Stimulated activated naive CD8-positive, alpha-beta T cell treated with anti-CD3 and anti-CD28 coated beads, Interleukin-15, amount 100 ng/mL, for 72 hours (primary cell): ENCODE results near the gene PRKN.

Experiments used
- ATAC-seq: fragments of 150-1000 bp; cut with Tn5 transposase; 2 replicates; pipeline ENCODE4 v1.10.0; 2021; ENCODE audit warnings: mild to moderate bottlenecking, moderate library complexity
- DNase-seq, 2 donors: peaks; one replicate each; pipeline ENCODE4 v3.0.0; 2021 to 2022
- H3K27ac Mint-ChIP-seq, 2 donors: one replicate each; pipeline ENCODE4 v1.8.0; 2022; ENCODE audit warnings: mild to moderate bottlenecking in 2 of 2, mixed read lengths in 2 of 2, moderate library complexity in 2 of 2
- H3K27me3 Mint-ChIP-seq: one replicate; pipeline ENCODE4 v1.8.0; 2022; ENCODE audit warnings: mixed read lengths
- H3K4me1 Mint-ChIP-seq: one replicate; pipeline ENCODE4 v1.8.0; 2022; ENCODE audit warnings: mild to moderate bottlenecking, mixed read lengths
- H3K4me3 Mint-ChIP-seq, 2 donors: one replicate each; pipeline ENCODE4 v1.8.0; 2022; ENCODE audit warnings: mild to moderate bottlenecking in 2 of 2, mixed read lengths in 2 of 2, moderate library complexity in 1 of 2
- H3K9me3 Mint-ChIP-seq, 2 donors: one replicate each; pipeline ENCODE4 v1.8.0; 2022; ENCODE audit warnings: mixed read lengths in 2 of 2

PRKN gene

DNA sequence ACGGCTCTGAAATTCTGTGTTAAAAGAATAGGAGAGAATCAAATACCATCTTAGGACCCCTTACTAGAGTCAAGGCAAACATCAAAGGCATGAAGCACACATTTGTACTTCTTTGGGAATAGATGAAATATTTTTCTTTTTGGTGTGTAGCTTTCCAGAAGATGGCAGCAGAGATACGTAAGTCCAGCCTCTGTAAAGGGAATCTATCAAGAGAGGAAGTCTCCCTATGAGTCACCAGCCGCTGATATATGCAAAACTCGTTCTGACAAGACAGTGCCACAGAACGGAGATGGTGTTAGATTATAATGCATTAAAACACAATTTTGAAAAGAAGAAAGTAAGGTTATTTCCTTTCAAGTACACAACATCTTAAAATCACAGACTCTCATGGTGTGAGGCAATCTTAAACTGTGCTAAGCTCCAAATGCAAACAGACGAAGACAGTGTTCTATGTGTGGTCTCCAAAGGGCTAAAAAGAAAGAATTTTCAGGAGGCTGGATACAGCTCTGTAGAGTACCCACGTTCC is 1333.7 kb downstream of the PRKN start:
- peak; percentile 98 for ATAC-seq
- H3K27me3 Mint-ChIP-seq: no peaks in the 10 kb centered on the region
- peak; percentile 53 to 66 for DNase-seq
- no peaks in the 10 kb centered on the region for H3K4me1 Mint-ChIP-seq
- H3K9me3 Mint-ChIP-seq: no peaks in the 10 kb centered on the region
- no peak overlapping the region for H3K27ac Mint-ChIP-seq
- H3K4me3 Mint-ChIP-seq: no peak overlapping the region

DNA sequence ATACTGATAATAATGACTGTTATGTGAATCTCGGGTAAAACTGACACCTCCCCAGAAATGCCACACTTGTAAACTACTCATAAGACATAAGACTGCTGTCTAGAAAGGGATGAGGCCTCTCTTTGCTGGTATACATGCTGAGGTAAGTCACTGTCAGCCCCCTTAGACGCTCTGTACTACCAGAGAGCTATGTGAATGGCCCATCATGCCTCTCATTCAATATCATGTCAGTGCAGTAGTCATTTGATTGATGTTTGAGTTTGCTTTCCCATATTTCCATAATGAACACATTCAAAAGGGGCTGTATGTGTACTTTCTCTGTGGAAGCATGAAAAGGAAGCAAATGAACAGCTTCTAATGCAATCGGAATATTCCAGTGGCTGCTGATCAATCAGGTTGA is 1334.3 kb downstream of the PRKN start:
- H3K27ac Mint-ChIP-seq: no peak overlapping the region
- H3K27me3 Mint-ChIP-seq: no peaks in the 10 kb centered on the region
- DNase-seq (no peak), ATAC-seq (no peak)
- H3K4me3 Mint-ChIP-seq: no peak overlapping the region
- H3K9me3 Mint-ChIP-seq: no peaks in the 10 kb centered on the region
- no peaks in the 10 kb centered on the region for H3K4me1 Mint-ChIP-seq

DNA sequence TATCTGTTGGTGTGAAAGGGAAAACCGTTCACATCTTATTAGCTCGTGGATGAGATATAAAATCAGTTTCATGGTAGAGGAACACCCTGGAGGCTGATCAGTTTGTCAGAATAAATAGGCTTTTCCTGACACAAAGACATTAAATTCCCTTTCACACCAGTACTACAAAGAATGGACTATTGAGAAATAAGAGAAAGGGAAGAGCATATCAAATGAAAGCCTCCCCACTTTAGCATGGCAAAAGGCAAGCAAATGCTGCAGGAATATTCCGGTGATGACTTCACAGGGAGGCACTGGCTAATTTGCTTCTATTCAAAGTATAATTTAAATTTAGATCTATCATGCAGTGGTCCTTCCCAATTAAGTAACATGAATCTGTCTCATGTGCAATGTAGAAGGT is 1337.8 kb downstream of the PRKN start:
- Mint-ChIP-seq H3K27ac (no peak overlapping the region), H3K27me3 (no peaks in the 10 kb centered on the region)
- no peak for ATAC-seq

DNA sequence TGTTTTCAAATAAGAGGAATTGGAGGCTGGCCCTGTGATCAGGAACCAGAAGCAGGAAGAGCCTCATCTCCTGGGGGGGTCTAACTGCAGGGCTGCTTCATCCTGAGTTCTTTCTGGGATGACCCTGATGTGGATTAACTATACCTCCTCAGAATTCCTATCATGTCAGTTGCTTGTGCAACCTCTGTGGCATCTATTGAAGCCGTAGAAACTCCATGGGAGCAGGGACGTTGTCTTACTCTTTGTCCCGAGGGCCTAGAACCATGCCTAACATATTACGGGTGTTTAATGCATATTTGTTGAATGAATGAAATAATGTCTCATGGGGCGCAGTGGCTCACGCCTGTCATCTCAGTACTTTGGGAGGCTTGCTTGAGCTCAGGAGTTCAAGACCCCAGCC is 1343.6 kb downstream of the PRKN start:
- Mint-ChIP-seq H3K27me3 (no peaks in the 10 kb centered on the region), H3K9me3 (peaks cover 0 to 9% of the 10 kb centered on the region in 2 donors), H3K4me1 (no peaks in the 10 kb centered on the region), H3K4me3 (no peak overlapping the region), H3K27ac (peak overlapping the region in 1 of 2 donors; percentile 82)
- ATAC-seq (no peak), DNase-seq (no peak)

More for the DNA sequence above, 1337.8 kb downstream of the PRKN start:
- H3K4me3 Mint-ChIP-seq: no peak overlapping the region
- DNase-seq: no peak
- H3K4me1 Mint-ChIP-seq: no peaks in the 10 kb centered on the region
- H3K9me3 Mint-ChIP-seq: peaks cover 0 to 9% of the 10 kb centered on the region in 2 donors

DNA sequence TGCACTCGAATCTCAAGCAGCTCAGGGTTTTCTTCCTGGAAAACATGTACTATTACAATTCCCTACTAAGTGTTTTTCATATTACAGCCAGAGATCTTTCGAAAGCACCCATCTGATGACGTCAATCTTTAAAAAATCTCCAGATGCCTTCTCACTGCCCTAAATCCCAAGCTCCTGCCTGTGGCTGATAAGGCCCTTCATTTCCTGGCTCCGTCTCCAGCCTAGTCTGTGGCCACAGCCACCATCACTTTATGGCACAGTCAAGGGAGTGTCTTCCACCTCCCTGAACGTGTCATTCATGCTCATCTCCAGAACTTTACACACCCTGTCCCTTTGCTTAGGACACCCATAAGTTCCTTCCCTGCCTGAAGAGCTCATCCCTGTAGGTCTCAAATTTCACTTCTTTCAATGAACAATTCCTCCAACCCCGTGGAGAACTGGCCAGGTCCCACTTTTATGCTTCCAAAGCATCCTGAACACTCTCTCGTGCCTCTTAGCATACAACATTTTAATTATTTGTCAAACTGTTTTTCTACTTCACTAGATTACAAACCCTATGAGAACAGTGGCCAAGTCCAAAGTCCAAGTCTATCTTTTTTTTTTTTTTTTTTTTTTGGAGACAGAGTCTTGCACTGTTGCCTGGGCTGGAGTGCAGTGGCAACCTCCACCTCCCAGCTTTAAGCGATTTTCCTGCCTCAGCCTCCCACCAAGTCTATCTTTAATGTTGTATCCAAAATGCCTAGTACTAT is 1347.6 kb downstream of the PRKN start:
- Mint-ChIP-seq H3K27me3 (no peaks in the 10 kb centered on the region), H3K4me1 (no peaks in the 10 kb centered on the region), H3K4me3 (no peak overlapping the region), H3K9me3 (no peaks in the 10 kb centered on the region), H3K27ac (no peak overlapping the region)
- ATAC-seq (no peak), DNase-seq (no peak)

DNA sequence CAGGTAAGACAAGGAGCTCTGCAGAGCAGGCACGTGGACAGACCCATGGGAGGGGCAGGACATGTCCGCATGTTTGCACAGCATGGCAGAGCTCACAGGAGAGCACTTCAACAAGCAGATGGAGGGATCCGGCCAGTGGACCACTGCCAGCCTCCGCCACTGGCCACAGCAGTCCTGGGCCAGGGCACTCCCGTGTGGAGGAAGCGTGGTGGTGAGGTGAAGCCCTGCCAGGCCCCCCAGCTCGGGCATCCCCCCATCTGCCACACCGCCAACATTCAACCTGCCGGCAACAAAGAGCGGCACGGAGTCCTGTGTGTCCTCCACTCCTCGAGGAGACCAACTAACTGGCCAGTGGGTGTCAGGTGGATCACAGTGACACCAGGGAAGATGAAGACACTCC is 1349.5 kb downstream of the PRKN start:
- no peaks in the 10 kb centered on the region for H3K9me3 Mint-ChIP-seq
- no peaks in the 10 kb centered on the region for H3K4me1 Mint-ChIP-seq
- no peak for DNase-seq
- no peaks in the 10 kb centered on the region for H3K27me3 Mint-ChIP-seq
- no peak overlapping the region for H3K27ac Mint-ChIP-seq
- no peak for ATAC-seq
- H3K4me3 Mint-ChIP-seq: no peak overlapping the region

DNA sequence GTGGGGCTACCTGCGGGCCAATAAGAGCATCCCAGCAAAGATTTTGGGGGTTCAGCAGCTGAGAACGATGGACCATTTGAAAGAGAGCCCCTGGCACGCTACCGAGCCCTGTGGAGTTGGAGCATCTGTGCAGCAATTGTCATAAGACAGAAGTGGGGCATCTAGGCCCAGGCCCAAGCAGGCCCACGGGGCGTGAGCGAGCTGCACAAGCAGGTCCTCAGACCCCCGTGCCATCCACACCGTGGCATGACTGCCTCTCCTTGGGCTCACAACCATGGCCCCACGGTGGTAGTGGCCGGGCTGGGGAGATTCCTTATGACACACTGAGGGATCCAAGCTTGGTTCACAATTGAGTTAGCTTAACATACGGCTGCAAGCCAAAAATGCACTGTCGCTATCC is 1350.5 kb downstream of the PRKN start:
- H3K27me3 Mint-ChIP-seq: no peaks in the 10 kb centered on the region
- DNase-seq (no peak), ATAC-seq (no peak)
- no peaks in the 10 kb centered on the region for H3K9me3 Mint-ChIP-seq
- no peak overlapping the region for H3K4me3 Mint-ChIP-seq
- H3K4me1 Mint-ChIP-seq: no peaks in the 10 kb centered on the region
- no peak overlapping the region for H3K27ac Mint-ChIP-seq

DNA sequence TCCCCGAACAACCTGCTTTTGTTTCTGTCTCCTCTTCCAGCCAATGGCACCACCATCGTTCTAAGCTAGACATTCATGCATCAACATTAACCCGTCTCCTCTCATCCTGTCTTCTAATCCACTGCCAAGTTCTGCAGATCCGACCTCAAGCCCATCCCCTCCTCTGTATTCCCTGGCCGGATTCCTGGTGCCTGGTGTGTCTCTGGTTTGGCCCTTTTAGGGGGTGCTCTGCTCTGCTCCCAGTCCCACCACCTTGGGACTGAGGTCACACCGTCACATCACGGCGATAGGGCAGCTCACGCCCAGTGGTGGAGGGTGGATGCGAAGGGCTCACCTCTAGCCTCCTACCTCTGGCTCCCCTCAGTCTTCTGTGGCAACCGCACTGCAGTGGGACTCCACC is 1351.2 kb downstream of the PRKN start:
- ATAC-seq: no peak
- H3K4me3 Mint-ChIP-seq: no peak overlapping the region

DNA sequence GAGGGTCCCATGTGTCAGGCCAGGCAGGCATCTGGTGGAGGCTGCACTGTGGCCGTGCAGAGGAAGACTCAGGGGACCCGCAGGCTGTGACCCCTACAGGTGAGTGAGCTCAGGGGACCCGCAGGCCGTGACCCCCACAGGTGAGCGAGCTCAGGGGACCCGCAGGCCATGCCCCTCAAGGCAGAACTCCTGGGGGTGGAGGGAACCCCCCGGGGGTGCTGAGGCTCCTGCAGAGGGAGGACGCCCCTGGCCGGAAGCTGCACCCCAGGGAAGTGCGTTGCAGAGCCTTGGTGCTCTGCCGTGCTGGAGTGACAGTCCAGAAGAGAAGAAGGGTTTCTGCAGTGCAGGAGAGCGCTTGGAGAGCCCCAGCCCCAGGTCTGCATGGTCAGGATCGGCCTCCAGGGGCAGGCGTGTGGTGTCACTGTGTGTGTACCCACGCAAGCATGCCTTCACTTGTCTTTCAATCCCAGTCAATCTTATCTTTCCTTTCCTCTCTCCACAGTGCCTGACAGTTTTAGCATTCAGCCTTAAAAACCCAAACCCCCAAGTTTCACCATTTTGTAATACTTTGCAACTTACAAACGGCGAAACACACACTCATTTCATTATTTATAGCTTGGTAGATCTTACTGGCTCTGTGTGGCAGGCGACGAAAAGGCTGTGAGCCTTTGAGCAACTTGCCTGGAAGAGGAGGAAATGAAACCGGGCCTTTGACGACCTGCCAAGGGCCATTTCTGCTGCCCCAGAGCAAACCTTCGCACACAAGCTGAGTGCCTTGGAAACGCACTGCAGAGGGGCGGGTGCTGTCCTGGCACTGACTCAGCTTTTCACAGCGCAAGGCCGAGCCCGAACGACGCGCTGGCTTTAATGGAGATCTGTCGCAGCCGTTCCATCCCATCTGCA is 1352.3 kb downstream of the PRKN start:
- Mint-ChIP-seq H3K9me3 (no peaks in the 10 kb centered on the region), H3K4me1 (no peaks in the 10 kb centered on the region), H3K27me3 (no peaks in the 10 kb centered on the region), H3K27ac (no peak overlapping the region), H3K4me3 (no peak overlapping the region)
- ATAC-seq: peak; percentile 35
- no peak for DNase-seq

More for the DNA sequence above, 1351.2 kb downstream of the PRKN start:
- H3K4me1 Mint-ChIP-seq: no peaks in the 10 kb centered on the region
- H3K27me3 Mint-ChIP-seq: no peaks in the 10 kb centered on the region
- H3K9me3 Mint-ChIP-seq: no peaks in the 10 kb centered on the region
- H3K27ac Mint-ChIP-seq: peak overlapping the region in 1 of 2 donors; percentile 80
- DNase-seq: no peak

DNA sequence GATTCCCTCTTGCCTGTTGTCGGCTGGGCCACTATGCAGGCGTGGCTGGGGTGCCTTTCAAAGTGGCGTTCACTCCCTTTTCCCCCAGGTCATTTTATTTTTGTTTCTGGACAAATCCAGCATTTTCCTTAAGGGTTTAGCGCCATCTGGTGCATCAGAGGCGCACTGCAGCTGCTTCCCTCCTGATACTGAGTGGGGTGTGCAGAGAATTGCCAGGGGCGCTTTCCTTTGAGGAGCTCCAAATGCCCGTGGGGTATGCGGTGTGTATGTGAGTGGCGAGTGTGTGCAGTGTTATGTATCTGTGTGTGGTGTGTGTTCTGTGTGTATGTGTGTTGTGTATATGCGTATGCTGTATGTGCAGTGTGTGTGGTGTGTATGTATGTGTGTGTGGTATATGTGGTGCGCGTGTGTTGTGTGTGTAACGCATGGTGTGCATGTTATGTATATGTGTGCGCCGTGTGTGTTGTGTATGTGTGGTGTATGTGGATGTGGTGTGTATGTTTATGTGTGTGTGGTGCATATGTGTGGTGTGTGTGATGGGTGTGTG is 1353.6 kb downstream of the PRKN start:
- Mint-ChIP-seq H3K4me3 (no peak overlapping the region), H3K27ac (no peak overlapping the region), H3K9me3 (no peaks in the 10 kb centered on the region), H3K4me1 (no peaks in the 10 kb centered on the region), H3K27me3 (no peaks in the 10 kb centered on the region)
- ATAC-seq (peak; percentile 54), DNase-seq (peak; percentile 41 to 43)

DNA sequence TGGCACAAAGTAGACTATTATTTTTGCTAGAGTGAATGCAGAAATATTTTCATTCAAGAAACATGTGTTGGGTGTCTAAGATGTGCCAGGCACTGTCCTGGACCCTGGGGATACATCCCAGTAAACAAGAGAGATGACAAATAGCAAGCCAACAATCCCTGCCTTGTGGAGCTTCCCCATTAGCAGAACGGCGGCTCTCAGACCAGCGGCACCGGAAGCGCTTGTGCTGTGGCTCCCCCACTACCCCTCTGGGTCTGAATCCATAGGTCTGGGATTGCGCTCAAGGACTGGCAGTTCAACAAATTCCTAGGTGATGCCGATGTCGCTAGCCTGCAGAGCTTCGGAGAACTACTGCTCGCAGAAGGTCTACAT is 1355.2 kb downstream of the PRKN start:
- Mint-ChIP-seq H3K4me3 (no peak overlapping the region), H3K27ac (no peak overlapping the region), H3K27me3 (no peaks in the 10 kb centered on the region), H3K9me3 (no peaks in the 10 kb centered on the region), H3K4me1 (no peaks in the 10 kb centered on the region)
- DNase-seq (no peak), ATAC-seq (no peak)

DNA sequence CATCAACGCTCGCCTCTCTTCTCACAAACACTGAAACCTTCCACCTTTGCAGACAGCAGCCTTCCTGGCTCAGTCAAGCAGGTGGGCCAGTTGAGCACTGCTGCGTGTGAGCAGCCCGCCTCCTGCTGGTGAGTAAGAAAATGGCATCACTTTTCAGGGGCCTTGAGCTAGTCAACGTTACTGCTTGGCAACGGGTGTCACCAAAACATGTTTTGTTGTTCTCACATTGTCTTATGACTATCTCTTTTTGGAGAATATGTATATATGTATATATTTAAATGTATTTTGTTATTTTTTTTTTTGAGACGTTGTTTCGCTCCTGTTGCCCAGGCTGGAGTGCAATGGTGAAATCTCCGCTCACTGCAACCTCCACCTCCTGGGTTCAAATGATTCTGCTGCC is 1356.7 kb downstream of the PRKN start:
- Mint-ChIP-seq H3K4me3 (no peak overlapping the region), H3K9me3 (no peaks in the 10 kb centered on the region), H3K27me3 (no peaks in the 10 kb centered on the region), H3K27ac (no peak overlapping the region), H3K4me1 (no peaks in the 10 kb centered on the region)
- peak; percentile 51 to 68 for DNase-seq
- ATAC-seq: peak; percentile 75

DNA sequence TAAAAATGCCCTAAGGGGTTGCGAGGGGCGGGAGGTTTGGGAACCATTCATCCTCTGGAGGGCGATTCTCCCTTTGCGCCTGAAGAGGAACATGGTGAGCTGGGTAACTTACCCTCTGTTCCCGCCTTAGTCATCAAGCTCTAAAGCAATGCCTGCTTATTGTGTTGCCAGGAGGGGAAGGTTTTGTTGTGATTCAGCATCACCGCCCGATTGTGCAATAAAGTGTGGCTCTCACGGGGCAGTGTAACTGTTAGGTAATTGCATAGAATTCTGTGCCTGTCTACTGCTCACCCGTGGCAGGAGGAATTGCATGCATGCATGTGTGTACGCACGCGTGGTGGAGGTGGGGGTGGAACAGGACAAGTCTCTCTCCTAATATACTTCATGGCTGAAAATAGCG is 1358.2 kb downstream of the PRKN start:
- Mint-ChIP-seq H3K27ac (peak overlapping the region in 1 of 2 donors; percentile 20), H3K9me3 (no peaks in the 10 kb centered on the region), H3K27me3 (no peaks in the 10 kb centered on the region), H3K4me1 (no peaks in the 10 kb centered on the region), H3K4me3 (no peak overlapping the region)
- no peak for ATAC-seq
- DNase-seq: no peak

DNA sequence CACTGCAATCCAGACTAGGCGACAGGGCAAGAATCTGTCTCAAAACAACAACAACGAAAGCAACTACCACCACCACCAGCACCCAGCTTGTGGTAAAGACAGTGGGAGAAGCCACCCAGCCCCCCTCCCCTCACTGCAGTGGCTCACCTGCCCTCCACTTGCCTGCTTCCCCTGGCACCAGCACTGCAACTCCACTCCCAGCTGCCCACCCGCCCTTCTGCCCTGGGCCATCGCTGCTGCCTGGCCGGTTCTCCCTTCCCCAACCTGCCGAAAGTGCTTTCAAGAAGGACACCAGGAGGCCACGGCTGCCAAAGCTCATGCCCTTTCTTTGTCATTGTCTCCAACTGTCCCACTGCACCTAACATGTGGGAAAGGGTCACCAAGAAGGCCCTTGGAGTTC is 1359.1 kb downstream of the PRKN start:
- DNase-seq (no peak), ATAC-seq (no peak)
- Mint-ChIP-seq H3K4me1 (no peaks in the 10 kb centered on the region), H3K27me3 (no peaks in the 10 kb centered on the region), H3K4me3 (no peak overlapping the region), H3K9me3 (peaks cover under 1 to 2% of the 10 kb centered on the region in 2 donors), H3K27ac (no peak overlapping the region)

DNA sequence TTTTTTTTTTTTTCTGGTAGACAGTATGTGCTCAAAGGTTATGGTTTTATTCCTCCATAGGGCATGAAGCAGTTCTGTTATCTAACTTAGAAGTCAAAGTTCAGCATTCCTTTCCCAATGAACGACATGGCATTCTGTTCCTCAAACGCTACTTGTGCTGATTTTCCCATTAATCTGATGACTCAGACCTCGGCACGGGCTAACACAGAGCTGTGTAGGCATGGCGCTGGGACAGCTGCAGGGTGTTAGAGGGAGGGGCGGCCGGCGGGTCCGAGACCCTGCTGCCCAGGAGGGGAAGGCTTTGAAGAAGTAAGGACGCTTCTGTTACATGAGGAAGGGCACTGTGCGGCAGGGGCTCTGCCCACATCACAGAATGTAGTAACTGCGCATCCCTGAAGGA is 1360.1 kb downstream of the PRKN start:
- peaks cover 5 to 8% of the 10 kb centered on the region in 2 donors for H3K9me3 Mint-ChIP-seq
- no peak for ATAC-seq
- no peaks in the 10 kb centered on the region for H3K27me3 Mint-ChIP-seq
- H3K4me1 Mint-ChIP-seq: no peaks in the 10 kb centered on the region
- no peak for DNase-seq
- H3K4me3 Mint-ChIP-seq: no peak overlapping the region
- H3K27ac Mint-ChIP-seq: no peak overlapping the region
